ENCODE data around the gene CEP57L1. TPM values are rescaled to one million over a fixed set of nuclear protein-coding genes. Genes with fewer than 3 reads are reported as not detected.
A peak's percentile ranks its signal among the peaks of the same experiment; 100 is the strongest.

The CEP57L1 gene
- total RNA-seq, 1 donor from 2014 or later: 8.6 TPM

GRCh38 chr6:109165392-109165974 is 70.2 kb downstream of the CEP57L1 start:
- no peaks in the 10 kb centered on the region for H3K27me3 ChIP-seq (ENCODE audit: low read depth)
- H3K9me3 ChIP-seq: no peaks in the 10 kb centered on the region
- H3K4me3 ChIP-seq: no peak overlapping the region
- H3K27ac ChIP-seq: no peak overlapping the region
- intact Hi-C loops (cut with DNase I): no loop called here
- no peak for DNase-seq
- no peaks in the 10 kb centered on the region for H3K4me1 ChIP-seq
- no peak for TF ChIP-seq CTCF (IDR thresholded peaks at IDR 0.05)
- peak; percentile 54 to 67 for ATAC-seq
- H3K36me3 ChIP-seq: peaks cover 11% of the 10 kb centered on the region

- Histone ChIP-seq H3K9me3 (no peaks in the 10 kb centered on the region), H3K36me3 (no peaks in the 10 kb centered on the region), H3K4me3 (no peak overlapping the region), H3K27ac (no peak overlapping the region), H3K4me1 (no peaks in the 10 kb centered on the region), H3K27me3 (ENCODE audit: low read depth) (no peaks in the 10 kb centered on the region)
- ATAC-seq: no peak
- intact Hi-C loops (cut with DNase I): no loop called here
- DNase-seq: no peak
- TF ChIP-seq CTCF (IDR thresholded peaks at IDR 0.05): no peak
Observed at GRCh38 chr6:109166673-109167072, 71.4 kb downstream of the CEP57L1 start.

- DNase-seq (no peak), ATAC-seq (no peak)
- Histone ChIP-seq H3K27ac (no peak overlapping the region), H3K27me3 (ENCODE audit: low read depth) (no peaks in the 10 kb centered on the region), H3K9me3 (no peaks in the 10 kb centered on the region), H3K36me3 (no peaks in the 10 kb centered on the region), H3K4me1 (no peaks in the 10 kb centered on the region), H3K4me3 (no peak overlapping the region)
- intact Hi-C loops (cut with DNase I): no loop called here
- TF ChIP-seq CTCF (IDR thresholded peaks at IDR 0.05): no peak
Observed at GRCh38 chr6:109167562-109167961, 72.3 kb downstream of the CEP57L1 start.

- intact Hi-C loops (cut with DNase I): no loop called here
- Histone ChIP-seq H3K27ac (no peak overlapping the region), H3K4me3 (no peak overlapping the region), H3K4me1 (no peaks in the 10 kb centered on the region), H3K9me3 (no peaks in the 10 kb centered on the region), H3K36me3 (no peaks in the 10 kb centered on the region), H3K27me3 (ENCODE audit: low read depth) (no peaks in the 10 kb centered on the region)
- DNase-seq (no peak), ATAC-seq (no peak)
- TF ChIP-seq CTCF (IDR thresholded peaks at IDR 0.05): no peak
Observed at GRCh38 chr6:109170333-109170732, 75.0 kb downstream of the CEP57L1 start.

- H3K36me3 ChIP-seq: no peaks in the 10 kb centered on the region
- H3K27me3 ChIP-seq (ENCODE audit: low read depth): no peaks in the 10 kb centered on the region
- no peak for DNase-seq
- no peak for TF ChIP-seq CTCF (IDR thresholded peaks at IDR 0.05)
- no peaks in the 10 kb centered on the region for H3K9me3 ChIP-seq
- intact Hi-C loops (cut with DNase I): no loop called here
- H3K4me1 ChIP-seq: no peaks in the 10 kb centered on the region
- ATAC-seq: no peak
- H3K27ac ChIP-seq: no peak overlapping the region
- no peak overlapping the region for H3K4me3 ChIP-seq
Observed at GRCh38 chr6:109172101-109172746, 76.9 kb downstream of the CEP57L1 start.

Measured in lower lobe of right lung (tissue), 2 donors.